Measurements from ENCODE around the gene SKA2. TPM values are rescaled to one million over a fixed set of nuclear protein-coding genes. Genes with fewer than 3 reads are reported as not detected.
"Not testable (repeated sequence)": the region's sequence is repeated elsewhere in the genome, so short reads cannot be mapped to it uniquely, and the experiment has no call there.

SKA2 gene
- total RNA-seq, 1 experiment from 2014 or later, result 210 TPM

GRCh38 chr17:59094861-59095530 is 60.0 kb downstream of the SKA2 start:
- Histone ChIP-seq H3K36me3 (peaks cover 10% of the 10 kb centered on the region), H3K4me1 (peaks cover 14% of the 10 kb centered on the region; the same call in 1 of the 2 replicates), H3K27me3 (no peaks in the 10 kb centered on the region), H3K4me3 (no peak overlapping the region), H3K27ac (peak overlapping the region; percentile 75), H3K9me3 (replicated peaks) (no peaks in the 10 kb centered on the region)
- DNase-seq, result peak in 1 of 2 experiments; percentile 6

GRCh38 chr17:59093702-59094231 is 61.2 kb downstream of the SKA2 start:
- peak; percentile 83 to 84 for DNase-seq
- Histone ChIP-seq H3K27me3 (no peaks in the 10 kb centered on the region), H3K4me3 (peak overlapping the region; percentile 37), H3K4me1 (peaks cover 14% of the 10 kb centered on the region; the same call in 1 of the 2 replicates), H3K9me3 (replicated peaks) (no peaks in the 10 kb centered on the region), H3K27ac (peak overlapping the region; percentile 75), H3K36me3 (peaks cover 11% of the 10 kb centered on the region)

- H3K27me3 ChIP-seq, result no peaks in the 10 kb centered on the region
- peaks cover 14% of the 10 kb centered on the region; the same call in 1 of the 2 replicates for H3K4me1 ChIP-seq
- H3K27ac ChIP-seq, result peak overlapping the region; percentile 75
- no peaks in the 10 kb centered on the region for H3K9me3 ChIP-seq (replicated peaks)
- peaks cover 13% of the 10 kb centered on the region for H3K36me3 ChIP-seq
- H3K4me3 ChIP-seq, result peak overlapping the region; percentile 37
- DNase-seq, result no peak
Measured at GRCh38 chr17:59093145-59093701, 61.8 kb downstream of the SKA2 start.

GRCh38 chr17:59090593-59090992 is 64.4 kb downstream of the SKA2 start:
- not testable (repeated sequence) for DNase-seq; H3K27me3 ChIP-seq; H3K27ac ChIP-seq; H3K4me3 ChIP-seq; H3K9me3 ChIP-seq (replicated peaks)
- Histone ChIP-seq H3K36me3 (peaks cover 17% of the 10 kb centered on the region), H3K4me1 (peaks cover 14% of the 10 kb centered on the region; the same call in 1 of the 2 replicates)

GRCh38 chr17:59084154-59084553 is 70.8 kb downstream of the SKA2 start:
- no peak overlapping the region for H3K27ac ChIP-seq
- peaks cover 21% of the 10 kb centered on the region for H3K36me3 ChIP-seq
- no peaks in the 10 kb centered on the region for H3K9me3 ChIP-seq (replicated peaks)
- H3K27me3 ChIP-seq, result no peaks in the 10 kb centered on the region
- no peak for DNase-seq
- no peaks in the 10 kb centered on the region for H3K4me1 ChIP-seq
- no peak overlapping the region for H3K4me3 ChIP-seq

GRCh38 chr17:59074494-59074893 is 80.5 kb downstream of the SKA2 start:
- Histone ChIP-seq H3K27me3 (no peaks in the 10 kb centered on the region), H3K36me3 (peaks cover 55% of the 10 kb centered on the region), H3K4me3 (no peak overlapping the region), H3K9me3 (replicated peaks) (no peaks in the 10 kb centered on the region), H3K27ac (peak overlapping the region; percentile 39; the same call in 1 of the 2 replicates), H3K4me1 (peaks cover 12% of the 10 kb centered on the region)
- DNase-seq, result no peak

- no peak for DNase-seq
- H3K27ac ChIP-seq, result no peak overlapping the region
- no peaks in the 10 kb centered on the region for H3K9me3 ChIP-seq (replicated peaks)
- H3K36me3 ChIP-seq, result peaks cover 53% of the 10 kb centered on the region
- H3K4me1 ChIP-seq, result peaks cover 12% of the 10 kb centered on the region
- H3K4me3 ChIP-seq, result no peak overlapping the region
- no peaks in the 10 kb centered on the region for H3K27me3 ChIP-seq
Measured at GRCh38 chr17:59073972-59074371, 81.0 kb downstream of the SKA2 start.

- DNase-seq, result no peak
- no peaks in the 10 kb centered on the region for H3K27me3 ChIP-seq
- peaks cover 11% of the 10 kb centered on the region for H3K4me1 ChIP-seq
- H3K36me3 ChIP-seq, result peaks cover 38% of the 10 kb centered on the region
- no peak overlapping the region for H3K4me3 ChIP-seq
- H3K9me3 ChIP-seq (replicated peaks), result no peaks in the 10 kb centered on the region
- no peak overlapping the region for H3K27ac ChIP-seq
Measured at GRCh38 chr17:59069856-59070255, 85.1 kb downstream of the SKA2 start.

GRCh38 chr17:59067756-59068155 is 87.2 kb downstream of the SKA2 start:
- no peaks in the 10 kb centered on the region for H3K9me3 ChIP-seq (replicated peaks)
- H3K4me3 ChIP-seq, result no peak overlapping the region
- no peaks in the 10 kb centered on the region for H3K27me3 ChIP-seq
- no peak for DNase-seq
- peaks cover 23% of the 10 kb centered on the region for H3K36me3 ChIP-seq
- H3K4me1 ChIP-seq, result no peaks in the 10 kb centered on the region
- no peak overlapping the region for H3K27ac ChIP-seq

- Histone ChIP-seq H3K36me3 (peaks cover 22% of the 10 kb centered on the region), H3K4me3 (no peak overlapping the region), H3K9me3 (replicated peaks) (no peaks in the 10 kb centered on the region), H3K4me1 (no peaks in the 10 kb centered on the region), H3K27ac (no peak overlapping the region), H3K27me3 (no peaks in the 10 kb centered on the region)
- DNase-seq, result no peak
Measured at GRCh38 chr17:59067340-59067739, 87.6 kb downstream of the SKA2 start.

- Histone ChIP-seq H3K4me3 (no peak overlapping the region), H3K27ac (no peak overlapping the region), H3K27me3 (no peaks in the 10 kb centered on the region), H3K4me1 (no peaks in the 10 kb centered on the region), H3K36me3 (peaks cover 12% of the 10 kb centered on the region), H3K9me3 (replicated peaks) (no peaks in the 10 kb centered on the region)
- no peak for DNase-seq
Measured at GRCh38 chr17:59062509-59062908, 92.5 kb downstream of the SKA2 start.

Other genes with a start within 250 kb of the SKA2 start
- 32.6 and 44.9 TPM in 2 replicates for gene TRIM37, start 48.3 kb downstream of the SKA2 start, total RNA-seq (2014; rRNA removed; shearing (Covaris generic))
- gene PRR11, start 560 bp upstream of the SKA2 start, total RNA-seq (2014; rRNA removed; shearing (Covaris generic)), result 72.8 and 77.8 TPM in 2 replicates
- 24.0 and 24.3 TPM in 2 replicates for gene SMG8, start 54.8 kb upstream of the SKA2 start, total RNA-seq (2014; rRNA removed; shearing (Covaris generic))
- gene GDPD1, start 65.3 kb upstream of the SKA2 start, total RNA-seq (2014; rRNA removed; shearing (Covaris generic)), result 0.20 and 0.49 TPM in 2 replicates
- gene YPEL2, start 176.5 kb upstream of the SKA2 start, total RNA-seq (2014; rRNA removed; shearing (Covaris generic)), result 1.6 and 1.8 TPM in 2 replicates

All from SJCRH30 (cell line).